GM23338 (cell line): ENCODE results near the gene CTNNBIP1. TPM values are rescaled to one million over a fixed set of nuclear protein-coding genes. Genes with fewer than 3 reads are reported as not detected.

ENCODE experiments used
- ATAC-seq: fragments of 200-7000 bp; cut with Tn5 transposase; 3 replicates; pipeline ENCODE4 v1.9.1; 2020
- DNase-seq: peaks from one replicate; pipeline ENCODE4 v3.0.0-alpha.2; 2015; ENCODE audit warnings: low spot score
- H2AFZ ChIP-seq: fragments of 200-600 bp; sonication (generic); 2 replicates; pipeline ENCODE4 v1.8.0; 2016; ENCODE audit warnings: antibody characterized with exemption, mild to moderate bottlenecking, moderate library complexity
- H3F3A ChIP-seq: fragments of 200-600 bp; sonication (generic); replicated peaks from 2 replicates; pipeline ENCODE4 v1.8.0; 2017; ENCODE audit warnings: antibody characterized with exemption, mixed run types, low read depth
- H3K27ac ChIP-seq: fragments of 200-600 bp; sonication (generic); 2 replicates; pipeline ENCODE4 v1.6.1; 2016; ENCODE audit warnings: low read depth
- H3K27me3 ChIP-seq: fragments of 200-600 bp; sonication (generic); 2 replicates; pipeline ENCODE4 v1.8.0; 2016; ENCODE audit warnings: mild to moderate bottlenecking, mixed run types, moderate library complexity; ENCODE audit not compliant: insufficient read depth
- H3K36me3 ChIP-seq: fragments of 200-600 bp; sonication (generic); 2 replicates; pipeline ENCODE4 v1.8.0; 2016; ENCODE audit warnings: mild to moderate bottlenecking; ENCODE audit not compliant: insufficient read depth
- H3K4me1 ChIP-seq: fragments of 200-600 bp; sonication (generic); 2 replicates; pipeline ENCODE4 v1.8.0; 2016; ENCODE audit warnings: mild to moderate bottlenecking, moderate library complexity; ENCODE audit not compliant: insufficient read depth
- H3K4me2 ChIP-seq: fragments of 200-600 bp; sonication (generic); 2 replicates; pipeline ENCODE4 v1.7.1; 2017; ENCODE audit warnings: mixed run types
- H3K4me3 ChIP-seq: fragments of 200-600 bp; sonication (generic); 2 replicates; pipeline ENCODE4 v1.6.1; 2016; ENCODE audit warnings: mixed run types
- H3K79me2 ChIP-seq: fragments of 200-600 bp; sonication (generic); replicated peaks from 2 replicates; pipeline ENCODE4 v1.8.0; 2017; ENCODE audit warnings: mild to moderate bottlenecking; ENCODE audit not compliant: insufficient read depth
- H3K9me2 ChIP-seq: fragments of 200-600 bp; sonication (generic); 2 replicates; pipeline ENCODE4 v1.8.0; 2017; ENCODE audit not compliant: insufficient read depth
- H4K20me1 ChIP-seq: fragments of 200-600 bp; sonication (generic); replicated peaks from 2 replicates; pipeline ENCODE4 v1.8.0; 2017; ENCODE audit warnings: mild to moderate bottlenecking; ENCODE audit not compliant: insufficient read depth
- H3K27ac Mint-ChIP-seq: 2 replicates; pipeline ENCODE4 v1.8.0; 2020; ENCODE audit warnings: inconsistent platforms, mild to moderate bottlenecking, moderate library complexity, mixed read lengths
- H3K27me3 Mint-ChIP-seq: 3 replicates; pipeline ENCODE4 v1.8.0; 2022; ENCODE audit warnings: low read depth, mild to moderate bottlenecking, moderate library complexity, mixed read lengths, inconsistent platforms; ENCODE audit not compliant: insufficient read depth, poor library complexity
- H3K36me3 Mint-ChIP-seq: 3 replicates; pipeline ENCODE4 v1.8.0; 2021; ENCODE audit warnings: low read depth, mild to moderate bottlenecking, inconsistent platforms, moderate library complexity, mixed read lengths
- H3K4me1 Mint-ChIP-seq: 3 replicates; pipeline ENCODE4 v1.8.0; 2020; ENCODE audit warnings: mild to moderate bottlenecking, inconsistent platforms, mixed read lengths
- H3K4me3 Mint-ChIP-seq: 3 replicates; pipeline ENCODE4 v1.8.0; 2021; ENCODE audit warnings: moderate library complexity, mild to moderate bottlenecking, inconsistent platforms, mixed read lengths
- H3K9me3 Mint-ChIP-seq: 3 replicates; pipeline ENCODE4 v1.8.0; 2020; ENCODE audit warnings: moderate library complexity, mild to moderate bottlenecking, inconsistent platforms, mixed read lengths
- CREB1 ChIP-seq: fragments of 250-450 bp; sonication (Bioruptor Pico); IDR thresholded peaks from 2 replicates; pipeline ENCODE4 v1.5.0; 2020; ENCODE audit warnings: low read depth, mild to moderate bottlenecking, moderate library complexity
- EZH2 ChIP-seq: fragments of 200-600 bp; sonication (generic); IDR thresholded peaks from one replicate; pipeline ENCODE4 v1.8.0; 2017; ENCODE audit warnings: antibody characterized with exemption, mild to moderate bottlenecking, low read depth; ENCODE audit not compliant: unreplicated experiment
- EZH2phosphoT487 ChIP-seq: fragments of 200-600 bp; sonication (generic); IDR thresholded peaks from one replicate; pipeline ENCODE4 v1.8.1; 2018; ENCODE audit warnings: antibody characterized with exemption; ENCODE audit not compliant: unreplicated experiment
- JUNB ChIP-seq: IDR thresholded peaks from one replicate; pipeline ENCODE4 v1.6.1; 2016; ENCODE audit warnings: antibody characterized with exemption; ENCODE audit not compliant: unreplicated experiment
- POLR2AphosphoS5 ChIP-seq: IDR thresholded peaks from 2 replicates; pipeline ENCODE4 v1.6.1; 2016; ENCODE audit warnings: antibody characterized with exemption, low read depth
- STAT1 ChIP-seq: IDR thresholded peaks from one replicate; pipeline ENCODE4 v1.6.1; 2016; ENCODE audit warnings: antibody characterized with exemption; ENCODE audit not compliant: unreplicated experiment
- ZNF114 ChIP-seq: fragments of 250-450 bp; sonication (Bioruptor Pico); IDR thresholded peaks from 2 replicates; pipeline ENCODE4 v1.5.0; 2020; ENCODE audit warnings: mild to moderate bottlenecking, moderate library complexity
- ZNF331 ChIP-seq: fragments of 250-450 bp; sonication (Bioruptor Pico); IDR thresholded peaks from 2 replicates; pipeline ENCODE4 v1.5.0; 2020; ENCODE audit warnings: low read depth, mild to moderate bottlenecking, moderate library complexity
- polyA plus RNA-seq: library from polyadenylated mRNA; unstranded; fragments of >200 nt; fragmentation: Nextera tagmentation; extraction: Ambion mirVana; gene quantifications from 2 replicates; pipeline ENCODE4 v1.2.1, GENCODE V29; 2016
- total RNA-seq: library from RNA; depleted of rRNA; stranded (reverse); fragments of >200 nt; shearing (Covaris generic); gene quantifications from 2 replicates; pipeline ENCODE4 v1.2.3, GENCODE V29; 2014
- TF ChIP-seq, protein P1 (sequence below): IDR thresholded peaks from 2 replicates; pipeline ENCODE4 v1.6.1; 2016; ENCODE audit warnings: antibody characterized with exemption
- TF ChIP-seq, protein P2 (sequence below): fragments of 250-450 bp; sonication (Bioruptor Pico); IDR thresholded peaks from 2 replicates; pipeline ENCODE4 v1.5.0; 2020; ENCODE audit warnings: mild to moderate bottlenecking, moderate library complexity
- TF ChIP-seq, protein P3 (sequence below): IDR thresholded peaks from one replicate; pipeline ENCODE4 v1.6.1; 2018; ENCODE audit warnings: antibody characterized with exemption; ENCODE audit not compliant: unreplicated experiment
- TF ChIP-seq, protein P4 (sequence below), 2 experiments: fragments of 200-600 bp in 1 of 2; sonication (generic) in 1 of 2; conservative IDR thresholded peaks; 2 replicates each; pipeline versions ENCODE4 v1.5.1 to v1.6.1; 2016 to 2017; ENCODE audit warnings: antibody characterized with exemption in 2 of 2, low read depth in 2 of 2, mild to moderate bottlenecking in 2 of 2, moderate library complexity in 1 of 2

Gene CTNNBIP1
- total and polyA plus RNA-seq, 2 experiments from 2014 or later: 30.3 to 55.1 TPM

DNA sequence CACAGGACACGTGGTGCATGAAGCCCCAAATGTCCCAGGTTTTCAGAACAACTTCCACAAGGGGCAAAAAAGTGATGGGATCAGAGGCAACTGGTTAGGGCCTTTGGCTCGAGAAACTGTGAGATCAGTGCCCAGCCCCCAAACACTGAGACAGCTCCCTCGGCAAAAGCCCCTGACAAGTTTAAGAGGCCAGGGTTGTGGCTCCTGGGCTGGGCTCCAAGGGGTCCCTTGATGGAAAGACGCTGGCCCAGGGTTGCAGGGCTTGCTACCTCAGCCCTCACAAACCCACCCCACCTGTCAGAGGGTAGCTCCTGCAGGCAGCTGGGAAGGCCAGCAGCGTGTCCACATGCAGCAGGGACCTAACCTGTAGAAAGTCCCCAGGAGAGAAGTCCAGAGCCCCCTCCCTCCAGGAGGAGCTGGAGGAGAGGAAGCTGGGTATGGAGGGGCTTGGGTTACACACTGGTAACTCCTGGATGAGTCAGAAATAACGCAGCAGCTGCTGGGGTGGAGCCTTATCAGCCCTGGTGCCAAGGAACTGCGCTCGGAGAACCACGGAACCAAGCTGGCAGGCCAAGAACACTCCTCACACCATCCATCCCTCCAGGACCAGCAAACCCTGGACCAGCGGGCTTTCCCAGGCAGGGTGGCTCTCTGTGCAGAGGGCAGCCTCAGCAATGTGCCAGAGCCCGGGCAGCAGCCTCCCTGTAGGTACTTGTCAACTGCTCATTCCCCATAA is 37.5 kb downstream of the CTNNBIP1 start:
- ATAC-seq (no peak), DNase-seq (no peak)
- H3K36me3 Mint-ChIP-seq: no peaks in the 10 kb centered on the region; the same call in 2 of the 3 replicates
- no peaks in the 10 kb centered on the region for H3K9me3 Mint-ChIP-seq
- TF ChIP-seq, protein P1, sequence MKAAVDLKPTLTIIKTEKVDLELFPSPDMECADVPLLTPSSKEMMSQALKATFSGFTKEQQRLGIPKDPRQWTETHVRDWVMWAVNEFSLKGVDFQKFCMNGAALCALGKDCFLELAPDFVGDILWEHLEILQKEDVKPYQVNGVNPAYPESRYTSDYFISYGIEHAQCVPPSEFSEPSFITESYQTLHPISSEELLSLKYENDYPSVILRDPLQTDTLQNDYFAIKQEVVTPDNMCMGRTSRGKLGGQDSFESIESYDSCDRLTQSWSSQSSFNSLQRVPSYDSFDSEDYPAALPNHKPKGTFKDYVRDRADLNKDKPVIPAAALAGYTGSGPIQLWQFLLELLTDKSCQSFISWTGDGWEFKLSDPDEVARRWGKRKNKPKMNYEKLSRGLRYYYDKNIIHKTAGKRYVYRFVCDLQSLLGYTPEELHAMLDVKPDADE: no peak
- no peak for TF ChIP-seq CREB1
- no peak for TF ChIP-seq ZNF114
- no peak for TF ChIP-seq POLR2AphosphoS5
- TF ChIP-seq, protein P2, sequence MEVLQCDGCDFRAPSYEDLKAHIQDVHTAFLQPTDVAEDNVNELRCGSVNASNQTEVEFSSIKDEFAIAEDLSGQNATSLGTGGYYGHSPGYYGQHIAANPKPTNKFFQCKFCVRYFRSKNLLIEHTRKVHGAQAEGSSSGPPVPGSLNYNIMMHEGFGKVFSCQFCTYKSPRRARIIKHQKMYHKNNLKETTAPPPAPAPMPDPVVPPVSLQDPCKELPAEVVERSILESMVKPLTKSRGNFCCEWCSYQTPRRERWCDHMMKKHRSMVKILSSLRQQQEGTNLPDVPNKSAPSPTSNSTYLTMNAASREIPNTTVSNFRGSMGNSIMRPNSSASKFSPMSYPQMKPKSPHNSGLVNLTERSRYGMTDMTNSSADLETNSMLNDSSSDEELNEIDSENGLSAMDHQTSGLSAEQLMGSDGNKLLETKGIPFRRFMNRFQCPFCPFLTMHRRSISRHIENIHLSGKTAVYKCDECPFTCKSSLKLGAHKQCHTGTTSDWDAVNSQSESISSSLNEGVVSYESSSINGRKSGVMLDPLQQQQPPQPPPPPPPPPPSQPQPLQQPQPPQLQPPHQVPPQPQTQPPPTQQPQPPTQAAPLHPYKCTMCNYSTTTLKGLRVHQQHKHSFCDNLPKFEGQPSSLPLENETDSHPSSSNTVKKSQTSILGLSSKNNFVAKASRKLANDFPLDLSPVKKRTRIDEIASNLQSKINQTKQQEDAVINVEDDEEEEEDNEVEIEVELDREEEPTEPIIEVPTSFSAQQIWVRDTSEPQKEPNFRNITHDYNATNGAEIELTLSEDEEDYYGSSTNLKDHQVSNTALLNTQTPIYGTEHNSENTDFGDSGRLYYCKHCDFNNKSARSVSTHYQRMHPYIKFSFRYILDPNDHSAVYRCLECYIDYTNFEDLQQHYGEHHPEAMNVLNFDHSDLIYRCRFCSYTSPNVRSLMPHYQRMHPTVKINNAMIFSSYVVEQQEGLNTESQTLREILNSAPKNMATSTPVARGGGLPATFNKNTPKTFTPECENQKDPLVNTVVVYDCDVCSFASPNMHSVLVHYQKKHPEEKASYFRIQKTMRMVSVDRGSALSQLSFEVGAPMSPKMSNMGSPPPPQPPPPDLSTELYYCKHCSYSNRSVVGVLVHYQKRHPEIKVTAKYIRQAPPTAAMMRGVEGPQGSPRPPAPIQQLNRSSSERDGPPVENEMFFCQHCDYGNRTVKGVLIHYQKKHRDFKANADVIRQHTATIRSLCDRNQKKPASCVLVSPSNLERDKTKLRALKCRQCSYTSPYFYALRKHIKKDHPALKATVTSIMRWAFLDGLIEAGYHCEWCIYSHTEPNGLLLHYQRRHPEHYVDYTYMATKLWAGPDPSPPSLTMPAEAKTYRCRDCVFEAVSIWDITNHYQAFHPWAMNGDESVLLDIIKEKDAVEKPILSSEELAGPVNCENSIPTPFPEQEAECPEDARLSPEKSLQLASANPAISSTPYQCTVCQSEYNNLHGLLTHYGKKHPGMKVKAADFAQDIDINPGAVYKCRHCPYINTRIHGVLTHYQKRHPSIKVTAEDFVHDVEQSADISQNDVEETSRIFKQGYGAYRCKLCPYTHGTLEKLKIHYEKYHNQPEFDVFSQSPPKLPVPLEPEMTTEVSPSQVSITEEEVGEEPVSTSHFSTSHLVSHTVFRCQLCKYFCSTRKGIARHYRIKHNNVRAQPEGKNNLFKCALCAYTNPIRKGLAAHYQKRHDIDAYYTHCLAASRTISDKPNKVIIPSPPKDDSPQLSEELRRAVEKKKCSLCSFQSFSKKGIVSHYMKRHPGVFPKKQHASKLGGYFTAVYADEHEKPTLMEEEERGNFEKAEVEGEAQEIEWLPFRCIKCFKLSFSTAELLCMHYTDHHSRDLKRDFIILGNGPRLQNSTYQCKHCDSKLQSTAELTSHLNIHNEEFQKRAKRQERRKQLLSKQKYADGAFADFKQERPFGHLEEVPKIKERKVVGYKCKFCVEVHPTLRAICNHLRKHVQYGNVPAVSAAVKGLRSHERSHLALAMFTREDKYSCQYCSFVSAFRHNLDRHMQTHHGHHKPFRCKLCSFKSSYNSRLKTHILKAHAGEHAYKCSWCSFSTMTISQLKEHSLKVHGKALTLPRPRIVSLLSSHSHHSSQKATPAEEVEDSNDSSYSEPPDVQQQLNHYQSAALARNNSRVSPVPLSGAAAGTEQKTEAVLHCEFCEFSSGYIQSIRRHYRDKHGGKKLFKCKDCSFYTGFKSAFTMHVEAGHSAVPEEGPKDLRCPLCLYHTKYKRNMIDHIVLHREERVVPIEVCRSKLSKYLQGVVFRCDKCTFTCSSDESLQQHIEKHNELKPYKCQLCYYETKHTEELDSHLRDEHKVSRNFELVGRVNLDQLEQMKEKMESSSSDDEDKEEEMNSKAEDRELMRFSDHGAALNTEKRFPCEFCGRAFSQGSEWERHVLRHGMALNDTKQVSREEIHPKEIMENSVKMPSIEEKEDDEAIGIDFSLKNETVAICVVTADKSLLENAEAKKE (CRISPR knock-in tag): no peak
- TF ChIP-seq EZH2phosphoT487: no peak
- TF ChIP-seq, protein P3, sequence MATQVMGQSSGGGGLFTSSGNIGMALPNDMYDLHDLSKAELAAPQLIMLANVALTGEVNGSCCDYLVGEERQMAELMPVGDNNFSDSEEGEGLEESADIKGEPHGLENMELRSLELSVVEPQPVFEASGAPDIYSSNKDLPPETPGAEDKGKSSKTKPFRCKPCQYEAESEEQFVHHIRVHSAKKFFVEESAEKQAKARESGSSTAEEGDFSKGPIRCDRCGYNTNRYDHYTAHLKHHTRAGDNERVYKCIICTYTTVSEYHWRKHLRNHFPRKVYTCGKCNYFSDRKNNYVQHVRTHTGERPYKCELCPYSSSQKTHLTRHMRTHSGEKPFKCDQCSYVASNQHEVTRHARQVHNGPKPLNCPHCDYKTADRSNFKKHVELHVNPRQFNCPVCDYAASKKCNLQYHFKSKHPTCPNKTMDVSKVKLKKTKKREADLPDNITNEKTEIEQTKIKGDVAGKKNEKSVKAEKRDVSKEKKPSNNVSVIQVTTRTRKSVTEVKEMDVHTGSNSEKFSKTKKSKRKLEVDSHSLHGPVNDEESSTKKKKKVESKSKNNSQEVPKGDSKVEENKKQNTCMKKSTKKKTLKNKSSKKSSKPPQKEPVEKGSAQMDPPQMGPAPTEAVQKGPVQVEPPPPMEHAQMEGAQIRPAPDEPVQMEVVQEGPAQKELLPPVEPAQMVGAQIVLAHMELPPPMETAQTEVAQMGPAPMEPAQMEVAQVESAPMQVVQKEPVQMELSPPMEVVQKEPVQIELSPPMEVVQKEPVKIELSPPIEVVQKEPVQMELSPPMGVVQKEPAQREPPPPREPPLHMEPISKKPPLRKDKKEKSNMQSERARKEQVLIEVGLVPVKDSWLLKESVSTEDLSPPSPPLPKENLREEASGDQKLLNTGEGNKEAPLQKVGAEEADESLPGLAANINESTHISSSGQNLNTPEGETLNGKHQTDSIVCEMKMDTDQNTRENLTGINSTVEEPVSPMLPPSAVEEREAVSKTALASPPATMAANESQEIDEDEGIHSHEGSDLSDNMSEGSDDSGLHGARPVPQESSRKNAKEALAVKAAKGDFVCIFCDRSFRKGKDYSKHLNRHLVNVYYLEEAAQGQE: no peak
- TF ChIP-seq, protein P4, sequence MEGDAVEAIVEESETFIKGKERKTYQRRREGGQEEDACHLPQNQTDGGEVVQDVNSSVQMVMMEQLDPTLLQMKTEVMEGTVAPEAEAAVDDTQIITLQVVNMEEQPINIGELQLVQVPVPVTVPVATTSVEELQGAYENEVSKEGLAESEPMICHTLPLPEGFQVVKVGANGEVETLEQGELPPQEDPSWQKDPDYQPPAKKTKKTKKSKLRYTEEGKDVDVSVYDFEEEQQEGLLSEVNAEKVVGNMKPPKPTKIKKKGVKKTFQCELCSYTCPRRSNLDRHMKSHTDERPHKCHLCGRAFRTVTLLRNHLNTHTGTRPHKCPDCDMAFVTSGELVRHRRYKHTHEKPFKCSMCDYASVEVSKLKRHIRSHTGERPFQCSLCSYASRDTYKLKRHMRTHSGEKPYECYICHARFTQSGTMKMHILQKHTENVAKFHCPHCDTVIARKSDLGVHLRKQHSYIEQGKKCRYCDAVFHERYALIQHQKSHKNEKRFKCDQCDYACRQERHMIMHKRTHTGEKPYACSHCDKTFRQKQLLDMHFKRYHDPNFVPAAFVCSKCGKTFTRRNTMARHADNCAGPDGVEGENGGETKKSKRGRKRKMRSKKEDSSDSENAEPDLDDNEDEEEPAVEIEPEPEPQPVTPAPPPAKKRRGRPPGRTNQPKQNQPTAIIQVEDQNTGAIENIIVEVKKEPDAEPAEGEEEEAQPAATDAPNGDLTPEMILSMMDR (conservative IDR thresholded peaks at IDR 0.05; ENCODE audit: low read depth in 2 of 2): no peak
- TF ChIP-seq ZNF331 (CRISPR knock-in tag): no peak
- no peak for TF ChIP-seq JUNB
- no peak for TF ChIP-seq STAT1
- no peak for TF ChIP-seq EZH2
- peaks cover 12% of the 10 kb centered on the region for H3K4me1 Mint-ChIP-seq
- Histone ChIP-seq H4K20me1 (0 out of 2 replicates have a peak, but pooled peaks cover 4% of the 10 kb centered on the region), H3K36me3 (no peaks in the 10 kb centered on the region), H3K4me3 (no peak overlapping the region), H3K27ac (no peak overlapping the region), H3K9me2 (no peaks in the 10 kb centered on the region), H2AFZ (no peak overlapping the region), H3K4me1 (peaks cover 10% of the 10 kb centered on the region), H3K4me2 (no peak overlapping the region), H3K27me3 (no peaks in the 10 kb centered on the region), H3F3A (0 out of 2 replicates have a peak, but pooled peaks cover 6% of the 10 kb centered on the region), H3K79me2 (no peaks in the 10 kb centered on the region)
- H3K4me3 Mint-ChIP-seq: no peak overlapping the region
- peaks cover 12% of the 10 kb centered on the region for H3K27me3 Mint-ChIP-seq
- peak overlapping the region; percentile 38; the same call in 1 of the 2 replicates for H3K27ac Mint-ChIP-seq
